ENCODE measurements around the gene JPH3. TPM values are rescaled to one million over a fixed set of nuclear protein-coding genes. Genes with fewer than 3 reads are reported as not detected.

Gene JPH3
- total and polyA plus RNA-seq, 10 of the 15 experiments (the other 5 are each of a cell fraction or from before 2014, with no cell fraction given): 0.05 TPM; not detected in 9

GRCh38 chr16:87611456-87611855, 9.1 kb downstream of the JPH3 start (continued):
- TF ChIP-seq, protein P1, sequence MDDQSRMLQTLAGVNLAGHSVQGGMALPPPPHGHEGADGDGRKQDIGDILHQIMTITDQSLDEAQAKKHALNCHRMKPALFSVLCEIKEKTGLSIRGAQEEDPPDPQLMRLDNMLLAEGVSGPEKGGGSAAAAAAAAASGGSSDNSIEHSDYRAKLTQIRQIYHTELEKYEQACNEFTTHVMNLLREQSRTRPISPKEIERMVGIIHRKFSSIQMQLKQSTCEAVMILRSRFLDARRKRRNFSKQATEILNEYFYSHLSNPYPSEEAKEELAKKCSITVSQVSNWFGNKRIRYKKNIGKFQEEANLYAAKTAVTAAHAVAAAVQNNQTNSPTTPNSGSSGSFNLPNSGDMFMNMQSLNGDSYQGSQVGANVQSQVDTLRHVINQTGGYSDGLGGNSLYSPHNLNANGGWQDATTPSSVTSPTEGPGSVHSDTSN (IDR thresholded peaks at IDR 0.05; ENCODE audit: insufficient replicate concordance, low read depth, low read length): no peak
- no peak for TF ChIP-seq STAT3 (IDR thresholded peaks at IDR 0.05; ENCODE audit: low read depth, low read length)
- TF ChIP-seq KLF5 (IDR thresholded peaks at IDR 0.05; ENCODE audit: partially characterized antibody): no peak
- no peak for TF ChIP-seq ZNF384 (IDR thresholded peaks at IDR 0.05; ENCODE audit: borderline replicate concordance, low read depth, low read length)

GRCh38 chr16:87613961-87614360, 11.7 kb downstream of the JPH3 start:
- intact Hi-C loops (cut with micrococcal nuclease; ENCODE audit: unreplicated experiment) (no loop called here), in situ Hi-C loops (cut with MboI) (no loop called here)
- H3K4me1 ChIP-seq (ENCODE audit: control insufficient read depth, insufficient read depth, low read length): no peaks in the 10 kb centered on the region
- no peak for ATAC-seq
- DNase-seq (ENCODE audit: low read depth, low spot score): no peak
- H4K20me1 ChIP-seq (ENCODE audit: control insufficient read depth, insufficient read depth): no peaks in the 10 kb centered on the region
- H3K4me2 ChIP-seq (ENCODE audit: control insufficient read depth, insufficient read depth): no peak overlapping the region
- 36% methylated on average over 10 of the region's 10 CpGs for WGBS (ENCODE audit: insufficient coverage, insufficient replicate concordance, low lambda C conversion rate, missing lambda C conversion rate)
- no peak for FAIRE-seq
- H3K36me3 ChIP-seq (ENCODE audit: control insufficient read depth in 2 of 2, insufficient read depth in 2 of 2, low read length in 1 of 2): no peaks in the 10 kb centered on the region
- H3K9ac ChIP-seq (ENCODE audit: control insufficient read depth, insufficient read depth, low read length): no peak overlapping the region
- H3K4me3 ChIP-seq: no peak overlapping the region
- SMC1A ChIA-PET (ENCODE audit: uncharacterized antibody, unreplicated experiment): no interaction called here
- CTCF ChIA-PET: interaction anchor here (1.0 kb wide), 1 partner anchor 156 kb away, joined by 3 read pairs; no protein-coding TSS in a partner anchor
- no peaks in the 10 kb centered on the region for H3K9me3 ChIP-seq (replicated peaks; ENCODE audit: control insufficient read depth, insufficient read depth, low read length)
- no peak overlapping the region for H3K27ac ChIP-seq (ENCODE audit: control insufficient read depth, insufficient read depth)
- POLR2A ChIA-PET: no interaction called here
- BruUV-seq (replicated peaks): no TSS peak
- no peaks in the 10 kb centered on the region for H3K79me2 ChIP-seq (ENCODE audit: control insufficient read depth, insufficient read depth, low read length)
- H3K27me3 ChIP-seq (replicated peaks in 1 of 2; ENCODE audit: control insufficient read depth in 2 of 2, insufficient read depth in 2 of 2, low read length in 1 of 2): no peaks in the 10 kb centered on the region
- no peak overlapping the region for H2AFZ ChIP-seq (ENCODE audit: control insufficient read depth, low read depth, low read length)
- TF ChIP-seq RBBP5 (conservative IDR thresholded peaks at IDR 0.05) (no peak), ZSCAN29 (IDR thresholded peaks at IDR 0.05) (no peak), NFYB (IDR thresholded peaks at IDR 0.05; ENCODE audit: insufficient read depth, low read depth, low read length) (no peak), ATF7 (IDR thresholded peaks at IDR 0.05; ENCODE audit: low read depth) (no peak), MYC (IDR thresholded peaks at IDR 0.05; ENCODE audit: insufficient read depth, insufficient read length, insufficient replicate concordance, low read length, severe bottlenecking) (no peak), SPI1 (IDR thresholded peaks at IDR 0.05; ENCODE audit: borderline replicate concordance, insufficient read depth, low read depth, low read length) (no peak), CREM (IDR thresholded peaks at IDR 0.05; ENCODE audit: low read depth) (no peak), MTA2 (IDR thresholded peaks at IDR 0.05; ENCODE audit: low read depth) (no peak), KDM1A (IDR thresholded peaks at IDR 0.05; ENCODE audit: borderline replicate concordance) (no peak), STAT1 (conservative IDR thresholded peaks at IDR 0.05) (no peak), KLF5 (IDR thresholded peaks at IDR 0.05; ENCODE audit: partially characterized antibody) (no peak), JUND (IDR thresholded peaks at IDR 0.05; ENCODE audit: low read depth, low read length) (no peak), EZH2 (IDR thresholded peaks at IDR 0.05; ENCODE audit: borderline replicate concordance, control insufficient read depth, low read depth, low read length) (no peak), E2F4 (IDR thresholded peaks at IDR 0.05; ENCODE audit: low read depth, low read length) (no peak), MEF2B (IDR thresholded peaks at IDR 0.05; ENCODE audit: partially characterized antibody, poor library complexity, severe bottlenecking) (no peak), NFIC (IDR thresholded peaks at IDR 0.05; ENCODE audit: low read depth, low read length) (no peak), CHD2 (IDR thresholded peaks at IDR 0.05; ENCODE audit: borderline replicate concordance, low read depth, low read length) (no peak), SREBF1 (IDR thresholded peaks at IDR 0.05; ENCODE audit: low read length) (no peak), ZNF622 (IDR thresholded peaks at IDR 0.05) (no peak), FOS (IDR thresholded peaks at IDR 0.05; ENCODE audit: borderline replicate concordance, extremely low read depth, insufficient read length) (no peak)
- RAD21 ChIA-PET (ENCODE audit: unreplicated experiment): no interaction called here

Measured in GM12878 (cell line).